G401.6 (cell line): ENCODE measurements around the gene ZNF594.
"Not testable (repeated sequence)": the region's sequence is repeated elsewhere in the genome, so short reads cannot be mapped to it uniquely, and the experiment has no call there.

ENCODE experiments used
- FAIRE-seq: peaks from 2 replicates; lab custom pipeline; 2012; peaks lifted over from hg19 to GRCh38; lab: Jason Lieb, UNC

The ZNF594 gene

GRCh38 chr17:5201011-5201410 is 9.3 kb upstream of the ZNF594 start:
- no peak for FAIRE-seq

GRCh38 chr17:5200360-5200759 is 8.7 kb upstream of the ZNF594 start:
- FAIRE-seq, result no peak

- no peak for FAIRE-seq
Measured at GRCh38 chr17:5198472-5198871, 6.8 kb upstream of the ZNF594 start.

- FAIRE-seq, result no peak
Measured at GRCh38 chr17:5194346-5194745, 2.7 kb upstream of the ZNF594 start.

- FAIRE-seq, result no peak
Measured at GRCh38 chr17:5184288-5184687, 7.4 kb downstream of the ZNF594 start.

- no peak for FAIRE-seq
Measured at GRCh38 chr17:5183410-5183793, 8.3 kb downstream of the ZNF594 start.

- no peak for FAIRE-seq
Measured at GRCh38 chr17:5182597-5183409, 8.9 kb downstream of the ZNF594 start.

- no peak for FAIRE-seq
Measured at GRCh38 chr17:5181509-5182305, 10.0 kb downstream of the ZNF594 start.

- FAIRE-seq, result no peak
Measured at GRCh38 chr17:5179003-5179402, 12.7 kb downstream of the ZNF594 start.

GRCh38 chr17:5175027-5175426 is 16.6 kb downstream of the ZNF594 start:
- FAIRE-seq, result not testable (repeated sequence)

- FAIRE-seq, result not testable (repeated sequence)
Measured at GRCh38 chr17:5165791-5166564, 25.7 kb downstream of the ZNF594 start.

- FAIRE-seq, result no peak
Measured at GRCh38 chr17:5164436-5164835, 27.2 kb downstream of the ZNF594 start.

- not testable (repeated sequence) for FAIRE-seq
Measured at GRCh38 chr17:5161793-5162192, 29.9 kb downstream of the ZNF594 start.

GRCh38 chr17:5160702-5161101 is 31.0 kb downstream of the ZNF594 start:
- FAIRE-seq, result not testable (repeated sequence)

- FAIRE-seq, result not testable (repeated sequence)
Measured at GRCh38 chr17:5146122-5146521, 45.5 kb downstream of the ZNF594 start.

GRCh38 chr17:5142877-5143276 is 48.8 kb downstream of the ZNF594 start:
- not testable (repeated sequence) for FAIRE-seq

GRCh38 chr17:5139458-5139732 is 52.3 kb downstream of the ZNF594 start:
- FAIRE-seq, result no peak

GRCh38 chr17:5138616-5139457 is 52.8 kb downstream of the ZNF594 start:
- no peak for FAIRE-seq

- not testable (repeated sequence) for FAIRE-seq
Measured at GRCh38 chr17:5138198-5138544, 53.5 kb downstream of the ZNF594 start.

GRCh38 chr17:5137511-5138197 is 54.0 kb downstream of the ZNF594 start:
- not testable (repeated sequence) for FAIRE-seq
